GM23248 (cell line): ENCODE data around the gene IFNLR1.

Experiments used
- EZH2 ChIP-seq: fragments of 200-600 bp; sonication (generic); IDR thresholded peaks from 2 replicates; pipeline ENCODE4 v1.6.1; 2018; ENCODE audit warnings: antibody characterized with exemption, mild to moderate bottlenecking; ENCODE audit not compliant: insufficient read depth, poor library complexity, severe bottlenecking
- EZH2phosphoT487 ChIP-seq: fragments of 200-600 bp; sonication (generic); IDR thresholded peaks from 2 replicates; pipeline ENCODE4 v1.6.1; 2018; ENCODE audit warnings: antibody characterized with exemption, moderate library complexity, mild to moderate bottlenecking, low read depth; ENCODE audit not compliant: insufficient read depth

GRCh38 chr1:24185076-24185475, 2.0 kb downstream of the IFNLR1 start:
- TF ChIP-seq EZH2phosphoT487 (no peak), EZH2 (no peak)
